Ramos (cell line): Measurements from ENCODE around the gene TCTN3.
"Not testable (repeated sequence)": the region's sequence is repeated elsewhere in the genome, so short reads cannot be mapped to it uniquely, and the experiment has no call there.

Source experiments
- in situ Hi-C: fragments of 300-500 bp; cut with MboI; formaldehyde crosslinking; loops from one replicate; pipeline ENCODE4 v1.14.3; 2022; ENCODE audit warnings: low sequenced_read_pairs; ENCODE audit not compliant: unreplicated experiment

Gene TCTN3

GRCh38 chr10:95693668-95694534 is at the start of gene TCTN3:
TSS of gene TCTN3 (minus strand) at chr10:95693927. CDS start at chr10:95693899, 28 bp downstream.
- in situ Hi-C loops = loop anchor here (5.0 kb wide), 1 partner anchor 148 kb away; no protein-coding TSS in a partner anchor

- in situ Hi-C loops = no loop called here
These were observed 49.3 kb upstream of the TCTN3 start for GRCh38 chr10:95742962-95743535.

DNA sequence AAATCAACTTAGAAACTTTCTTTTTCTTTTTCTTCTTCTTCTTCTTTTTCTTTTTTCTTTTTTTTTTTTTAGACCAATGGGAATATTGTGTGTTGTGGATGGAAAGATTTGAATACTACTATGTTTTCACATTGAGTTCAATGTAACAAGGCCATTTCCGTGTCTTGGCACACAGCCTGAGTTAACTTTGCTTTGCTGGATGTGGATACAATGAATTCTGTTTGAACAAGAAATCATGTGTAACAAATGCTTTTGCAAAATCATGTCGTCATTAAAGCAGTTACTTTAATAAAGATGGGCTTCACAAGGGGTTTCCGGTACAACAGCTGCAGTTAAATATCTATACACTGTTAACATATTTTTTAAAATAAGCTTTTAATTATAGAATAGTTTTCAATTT is 48.8 kb upstream of the TCTN3 start:
- in situ Hi-C loops = no loop called here

GRCh38 chr10:95741807-95742467 is 48.2 kb upstream of the TCTN3 start:
- in situ Hi-C loops = no loop called here

DNA sequence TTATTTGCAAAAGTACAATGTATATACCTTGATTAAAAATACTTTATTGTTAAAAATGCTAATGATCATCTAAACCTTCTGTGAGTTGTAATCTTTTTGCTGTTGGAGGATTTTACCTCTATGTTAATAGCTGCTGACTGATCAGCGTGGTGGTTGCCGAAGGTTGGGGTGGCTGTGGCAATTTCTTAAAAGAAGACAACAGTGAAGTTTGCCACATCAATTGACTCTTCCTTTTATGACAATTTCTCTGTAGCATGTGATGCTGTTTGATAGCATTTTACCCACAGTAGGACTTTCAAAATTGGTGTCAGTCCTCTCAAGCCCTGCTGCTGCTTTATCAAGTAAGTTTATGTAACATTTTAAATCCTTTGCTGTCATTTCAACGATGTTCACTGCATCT is 45.3 kb upstream of the TCTN3 start:
- in situ Hi-C loops = no loop called here

DNA sequence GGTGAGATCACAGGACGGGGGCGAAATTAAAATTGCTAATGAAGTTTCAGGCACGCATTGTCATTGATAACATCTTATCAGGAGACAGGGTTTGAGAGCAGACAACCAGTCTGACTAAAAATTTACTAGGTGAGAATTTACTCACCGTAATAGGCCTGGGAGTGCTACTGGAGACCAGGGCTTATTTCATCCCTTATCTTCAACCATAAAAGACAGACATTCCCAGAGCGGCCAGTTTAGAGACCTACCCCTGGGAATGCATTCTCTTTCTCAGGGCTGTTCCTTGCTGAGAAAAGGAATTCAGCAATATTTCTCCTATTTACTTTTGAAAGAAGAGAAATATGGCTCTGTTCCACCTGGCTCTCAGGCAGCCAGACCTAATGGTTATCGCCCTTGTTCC is 39.2 kb upstream of the TCTN3 start:
- in situ Hi-C loops = not testable (repeated sequence)

- in situ Hi-C loops = no loop called here
These were observed 36.5 kb upstream of the TCTN3 start for GRCh38 chr10:95730233-95730632.

- in situ Hi-C loops = no loop called here
These were observed 35.8 kb upstream of the TCTN3 start for GRCh38 chr10:95729323-95730055.

GRCh38 chr10:95728526-95728925 is 34.8 kb upstream of the TCTN3 start:
- in situ Hi-C loops = no loop called here

GRCh38 chr10:95722496-95722895 is 28.8 kb upstream of the TCTN3 start:
- in situ Hi-C loops = not testable (repeated sequence)

DNA sequence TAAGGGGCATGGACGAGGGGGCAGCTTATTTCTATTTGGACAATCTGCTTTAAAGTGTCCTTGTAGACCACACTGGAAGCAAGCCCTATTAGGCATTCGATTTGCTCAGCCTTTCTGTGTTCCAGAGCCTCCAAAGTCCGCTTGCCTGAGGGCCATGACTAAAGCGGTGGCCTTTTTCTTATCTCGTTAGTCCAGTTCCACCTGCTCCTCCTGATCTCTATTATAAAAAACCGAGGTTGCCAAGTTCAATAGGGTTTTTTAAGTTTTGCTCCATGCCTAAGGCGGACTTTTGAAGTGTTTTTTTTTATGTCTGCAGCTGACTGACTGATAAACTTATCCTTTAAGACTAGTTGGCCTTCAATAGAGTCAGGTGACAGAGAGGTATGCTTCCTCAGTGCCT is 27.0 kb upstream of the TCTN3 start:
- in situ Hi-C loops = not testable (repeated sequence)

DNA sequence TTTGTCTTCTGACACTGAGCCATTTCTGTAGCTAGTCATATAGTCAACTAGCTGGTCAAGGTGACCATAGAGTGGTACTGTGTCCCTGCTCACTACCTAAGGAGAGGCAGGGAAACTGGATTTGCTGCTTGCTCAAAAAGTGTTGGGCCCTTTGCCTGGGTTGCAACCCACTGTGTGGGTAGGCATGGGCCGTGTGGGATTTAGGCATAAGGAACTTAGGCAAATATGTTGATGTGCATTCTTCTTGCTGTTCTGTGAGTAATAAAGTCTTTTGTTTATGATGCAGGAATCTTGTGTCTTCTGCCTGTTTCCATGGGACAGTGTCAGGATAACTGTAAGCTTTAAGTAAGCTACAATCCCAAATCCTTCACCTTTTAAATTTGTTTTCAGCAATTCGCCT is 23.1 kb upstream of the TCTN3 start:
- in situ Hi-C loops = no loop called here

DNA sequence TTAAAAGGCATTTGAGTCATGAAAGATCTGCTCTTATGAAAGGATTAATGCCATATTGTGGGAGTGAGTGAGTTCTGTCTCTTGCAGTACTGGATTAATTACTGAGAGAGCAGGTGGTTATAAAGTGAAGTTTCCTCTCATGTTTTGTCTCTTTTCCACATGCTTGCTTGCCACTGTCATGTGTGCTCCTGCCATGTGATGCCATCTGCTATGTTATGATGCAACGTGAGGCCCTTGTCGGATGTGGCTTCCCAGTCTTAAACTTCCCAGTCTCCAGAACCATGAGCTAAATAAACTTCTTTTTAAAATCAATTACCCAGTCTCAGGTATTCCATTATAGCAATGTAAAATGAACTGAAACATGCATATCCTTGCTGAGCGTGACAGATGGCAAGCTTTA is 22.7 kb upstream of the TCTN3 start:
- in situ Hi-C loops = no loop called here

DNA sequence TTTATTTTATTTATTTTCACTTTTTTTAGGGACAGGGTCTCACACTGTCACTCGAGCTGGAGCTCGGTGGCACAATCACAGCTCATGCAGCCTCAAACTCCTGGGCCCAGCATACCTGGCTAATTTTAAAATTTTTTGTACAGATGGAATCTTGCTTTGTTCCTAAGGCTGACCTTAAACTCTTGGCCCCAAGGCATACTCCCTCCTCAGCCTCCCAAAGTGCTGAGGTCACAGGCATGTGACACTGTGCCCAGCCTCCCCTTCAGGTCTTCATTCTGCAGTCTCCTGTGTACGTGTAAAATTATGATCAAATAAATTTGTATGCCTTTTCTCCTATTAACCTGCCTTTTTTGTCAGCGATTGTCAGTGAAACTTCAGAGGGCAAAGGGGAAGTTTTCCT is 17.8 kb upstream of the TCTN3 start:
- in situ Hi-C loops = no loop called here

- in situ Hi-C loops = no loop called here
These were observed 13.3 kb upstream of the TCTN3 start for GRCh38 chr10:95706990-95707389.

DNA sequence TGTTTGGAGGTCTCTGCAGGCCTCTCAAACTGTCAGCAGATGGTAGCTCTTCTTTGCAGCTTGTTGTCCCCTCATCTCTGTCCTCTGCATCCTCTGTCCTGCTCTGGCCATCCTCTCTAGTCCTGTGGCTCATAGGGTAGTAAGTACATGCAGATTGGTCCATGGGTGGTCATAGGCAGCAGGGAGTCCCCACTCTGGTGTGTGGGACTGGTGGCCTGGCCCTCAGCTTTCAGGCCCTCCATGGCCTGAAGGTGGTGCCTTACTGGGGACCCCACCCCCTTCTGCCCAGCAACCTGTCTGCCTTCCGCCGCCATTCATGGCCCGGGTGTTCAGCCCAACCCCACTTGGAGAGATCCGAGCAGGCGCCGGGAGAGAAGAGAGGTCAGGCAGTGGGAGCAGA is 12.8 kb upstream of the TCTN3 start:
- in situ Hi-C loops = no loop called here

- in situ Hi-C loops = no loop called here
These were observed 4.7 kb upstream of the TCTN3 start for GRCh38 chr10:95698415-95698814.

DNA sequence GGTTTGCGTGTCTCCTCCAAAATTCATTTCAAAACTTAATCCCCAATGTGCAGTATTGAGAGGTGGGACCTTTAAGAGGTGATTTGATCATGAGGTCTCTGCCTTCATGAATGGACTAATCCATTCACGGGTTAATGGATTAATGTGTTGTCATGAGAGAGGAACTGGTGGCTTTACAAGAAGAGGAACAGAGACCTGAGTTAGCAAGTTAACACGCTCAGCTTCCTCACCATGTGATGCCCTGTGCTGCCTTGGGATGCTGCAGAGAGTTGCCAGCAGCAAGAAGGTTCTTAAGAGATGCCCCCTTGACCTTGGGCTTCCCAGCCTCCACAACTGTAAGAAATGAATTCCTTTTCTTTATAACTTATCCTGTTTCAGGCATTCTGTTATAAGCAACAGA is 3.7 kb upstream of the TCTN3 start:
- in situ Hi-C loops = no loop called here

DNA sequence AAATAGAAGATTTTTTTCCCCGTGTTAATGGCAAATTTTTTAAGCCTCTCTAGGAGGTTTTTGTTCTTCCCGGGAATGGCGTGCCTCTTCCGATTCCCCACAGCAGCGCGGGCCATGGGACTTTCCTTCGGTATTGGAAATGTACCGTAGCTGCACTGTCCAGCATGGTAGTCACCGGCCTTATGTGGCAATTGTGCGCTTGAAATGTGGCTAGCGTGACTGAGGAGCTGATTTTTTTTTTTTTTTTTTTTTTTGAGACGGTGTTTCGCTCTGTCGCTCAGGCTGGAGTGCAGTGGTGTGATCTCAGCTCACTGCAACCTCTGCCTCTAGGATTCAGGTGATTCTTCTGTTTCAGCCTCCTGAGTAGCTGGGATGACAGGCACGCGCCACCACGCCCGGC is 938 bp upstream of the TCTN3 start:
- in situ Hi-C loops = loop anchor here (5.0 kb wide), 1 partner anchor 148 kb away; no protein-coding TSS in a partner anchor

GRCh38 chr10:95693071-95693667 is 558 bp downstream of the TCTN3 start:
- in situ Hi-C loops = loop anchor here (5.0 kb wide), 1 partner anchor 149 kb away; no protein-coding TSS in a partner anchor
